ENCODE data around the gene KYNU. TPM values are rescaled to one million over a fixed set of nuclear protein-coding genes. Genes with fewer than 3 reads are reported as not detected.

The KYNU gene
- total and polyA plus RNA-seq, 9 of the 15 experiments (the other 6 are each of a cell fraction or from before 2014, with no cell fraction given) = 2.6 to 11.6 (median 7.2) TPM

DNA sequence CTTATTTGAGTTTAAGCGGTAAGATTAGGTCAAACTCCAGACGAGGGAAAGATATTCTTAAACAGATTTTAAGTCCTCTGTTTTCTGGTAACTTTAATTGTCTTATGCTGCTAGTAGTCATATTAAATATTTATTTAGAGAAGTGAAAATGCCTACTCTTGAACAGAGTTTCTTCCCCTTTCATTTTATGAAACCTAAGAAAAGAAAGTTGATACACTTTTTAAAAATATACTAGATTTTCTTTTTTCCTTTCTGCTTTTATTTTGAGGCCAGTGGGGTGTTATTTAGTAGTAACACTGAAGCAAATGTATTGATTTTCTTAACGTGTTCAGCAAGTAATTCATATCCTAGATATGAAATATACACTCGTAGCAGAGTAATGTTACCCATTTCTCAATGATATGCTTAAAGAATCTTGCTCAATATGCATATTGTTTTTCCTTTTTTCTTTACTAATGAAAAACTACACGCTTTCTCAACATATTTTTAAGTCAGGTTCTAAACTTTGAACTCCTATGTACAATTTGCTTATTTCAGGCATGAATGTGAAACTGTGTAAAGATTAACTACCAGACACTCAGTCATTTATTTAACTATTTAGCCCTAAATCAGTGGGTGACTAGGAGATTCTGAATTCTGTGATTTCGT, 691 bp downstream of the KYNU start:
- no peak overlapping the region for H3K4me2 ChIP-seq (ENCODE audit: insufficient read depth, low read length)
- in situ Hi-C loops (cut with MboI) = no loop called here
- WGBS (ENCODE audit: insufficient coverage, low coverage, missing lambda C conversion rate) = 3% methylated on average over 6 of the region's 6 CpGs
- TF ChIP-seq, protein P1, sequence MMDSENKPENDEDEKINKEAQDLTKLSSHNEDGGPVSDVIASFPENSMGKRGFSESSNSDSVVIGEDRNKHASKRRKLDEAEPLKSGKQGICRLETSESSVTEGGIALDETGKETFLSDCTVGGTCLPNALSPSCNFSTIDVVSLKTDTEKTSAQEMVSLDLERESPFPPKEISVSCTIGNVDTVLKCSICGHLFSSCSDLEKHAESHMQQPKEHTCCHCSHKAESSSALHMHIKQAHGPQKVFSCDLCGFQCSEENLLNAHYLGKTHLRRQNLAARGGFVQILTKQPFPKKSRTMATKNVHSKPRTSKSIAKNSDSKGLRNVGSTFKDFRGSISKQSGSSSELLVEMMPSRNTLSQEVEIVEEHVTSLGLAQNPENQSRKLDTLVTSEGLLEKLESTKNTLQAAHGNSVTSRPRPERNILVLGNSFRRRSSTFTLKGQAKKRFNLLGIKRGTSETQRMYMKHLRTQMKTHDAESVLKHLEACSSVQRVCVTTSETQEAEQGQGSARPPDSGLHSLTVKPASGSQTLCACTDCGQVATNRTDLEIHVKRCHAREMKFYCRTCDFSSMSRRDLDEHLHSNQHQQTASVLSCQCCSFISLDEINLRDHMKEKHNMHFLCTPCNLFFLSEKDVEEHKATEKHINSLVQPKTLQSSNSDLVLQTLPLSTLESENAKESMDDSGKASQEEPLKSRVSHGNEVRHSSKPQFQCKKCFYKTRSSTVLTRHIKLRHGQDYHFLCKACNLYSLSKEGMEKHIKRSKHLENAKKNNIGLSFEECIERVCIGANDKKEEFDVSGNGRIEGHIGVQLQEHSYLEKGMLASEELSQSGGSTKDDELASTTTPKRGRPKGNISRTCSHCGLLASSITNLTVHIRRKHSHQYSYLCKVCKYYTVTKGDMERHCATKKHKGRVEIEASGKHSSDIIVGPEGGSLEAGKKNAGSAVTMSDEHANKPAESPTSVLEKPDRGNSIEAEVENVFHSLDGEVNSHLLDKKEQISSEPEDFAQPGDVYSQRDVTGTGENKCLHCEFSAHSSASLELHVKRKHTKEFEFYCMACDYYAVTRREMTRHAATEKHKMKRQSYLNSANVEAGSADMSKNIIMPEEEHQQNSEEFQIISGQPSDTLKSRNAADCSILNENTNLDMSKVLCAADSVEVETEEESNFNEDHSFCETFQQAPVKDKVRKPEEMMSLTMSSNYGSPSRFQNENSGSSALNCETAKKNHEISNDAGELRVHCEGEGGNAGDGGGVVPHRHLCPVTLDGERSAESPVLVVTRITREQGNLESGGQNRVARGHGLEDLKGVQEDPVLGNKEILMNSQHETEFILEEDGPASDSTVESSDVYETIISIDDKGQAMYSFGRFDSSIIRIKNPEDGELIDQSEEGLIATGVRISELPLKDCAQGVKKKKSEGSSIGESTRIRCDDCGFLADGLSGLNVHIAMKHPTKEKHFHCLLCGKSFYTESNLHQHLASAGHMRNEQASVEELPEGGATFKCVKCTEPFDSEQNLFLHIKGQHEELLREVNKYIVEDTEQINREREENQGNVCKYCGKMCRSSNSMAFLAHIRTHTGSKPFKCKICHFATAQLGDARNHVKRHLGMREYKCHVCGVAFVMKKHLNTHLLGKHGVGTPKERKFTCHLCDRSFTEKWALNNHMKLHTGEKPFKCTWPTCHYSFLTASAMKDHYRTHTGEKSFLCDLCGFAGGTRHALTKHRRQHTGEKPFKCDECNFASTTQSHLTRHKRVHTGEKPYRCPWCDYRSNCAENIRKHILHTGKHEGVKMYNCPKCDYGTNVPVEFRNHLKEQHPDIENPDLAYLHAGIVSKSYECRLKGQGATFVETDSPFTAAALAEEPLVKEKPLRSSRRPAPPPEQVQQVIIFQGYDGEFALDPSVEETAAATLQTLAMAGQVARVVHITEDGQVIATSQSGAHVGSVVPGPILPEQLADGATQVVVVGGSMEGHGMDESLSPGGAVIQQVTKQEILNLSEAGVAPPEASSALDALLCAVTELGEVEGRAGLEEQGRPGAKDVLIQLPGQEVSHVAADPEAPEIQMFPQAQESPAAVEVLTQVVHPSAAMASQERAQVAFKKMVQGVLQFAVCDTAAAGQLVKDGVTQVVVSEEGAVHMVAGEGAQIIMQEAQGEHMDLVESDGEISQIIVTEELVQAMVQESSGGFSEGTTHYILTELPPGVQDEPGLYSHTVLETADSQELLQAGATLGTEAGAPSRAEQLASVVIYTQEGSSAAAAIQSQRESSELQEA (IDR thresholded peaks at IDR 0.05; ENCODE audit: low read depth) = no peak
- TF ChIP-seq MCM2 (IDR thresholded peaks at IDR 0.05; ENCODE audit: low read depth) (no peak), RBM34 (IDR thresholded peaks at IDR 0.05; ENCODE audit: borderline replicate concordance, insufficient read depth, low read length) (no peak), MCM3 (IDR thresholded peaks at IDR 0.05) (no peak), ZNF436 (CRISPR knock-in tag; IDR thresholded peaks at IDR 0.05) (no peak), SRSF1 (IDR thresholded peaks at IDR 0.05; ENCODE audit: low read depth, low read length) (no peak)
- TF ChIP-seq, protein P2, sequence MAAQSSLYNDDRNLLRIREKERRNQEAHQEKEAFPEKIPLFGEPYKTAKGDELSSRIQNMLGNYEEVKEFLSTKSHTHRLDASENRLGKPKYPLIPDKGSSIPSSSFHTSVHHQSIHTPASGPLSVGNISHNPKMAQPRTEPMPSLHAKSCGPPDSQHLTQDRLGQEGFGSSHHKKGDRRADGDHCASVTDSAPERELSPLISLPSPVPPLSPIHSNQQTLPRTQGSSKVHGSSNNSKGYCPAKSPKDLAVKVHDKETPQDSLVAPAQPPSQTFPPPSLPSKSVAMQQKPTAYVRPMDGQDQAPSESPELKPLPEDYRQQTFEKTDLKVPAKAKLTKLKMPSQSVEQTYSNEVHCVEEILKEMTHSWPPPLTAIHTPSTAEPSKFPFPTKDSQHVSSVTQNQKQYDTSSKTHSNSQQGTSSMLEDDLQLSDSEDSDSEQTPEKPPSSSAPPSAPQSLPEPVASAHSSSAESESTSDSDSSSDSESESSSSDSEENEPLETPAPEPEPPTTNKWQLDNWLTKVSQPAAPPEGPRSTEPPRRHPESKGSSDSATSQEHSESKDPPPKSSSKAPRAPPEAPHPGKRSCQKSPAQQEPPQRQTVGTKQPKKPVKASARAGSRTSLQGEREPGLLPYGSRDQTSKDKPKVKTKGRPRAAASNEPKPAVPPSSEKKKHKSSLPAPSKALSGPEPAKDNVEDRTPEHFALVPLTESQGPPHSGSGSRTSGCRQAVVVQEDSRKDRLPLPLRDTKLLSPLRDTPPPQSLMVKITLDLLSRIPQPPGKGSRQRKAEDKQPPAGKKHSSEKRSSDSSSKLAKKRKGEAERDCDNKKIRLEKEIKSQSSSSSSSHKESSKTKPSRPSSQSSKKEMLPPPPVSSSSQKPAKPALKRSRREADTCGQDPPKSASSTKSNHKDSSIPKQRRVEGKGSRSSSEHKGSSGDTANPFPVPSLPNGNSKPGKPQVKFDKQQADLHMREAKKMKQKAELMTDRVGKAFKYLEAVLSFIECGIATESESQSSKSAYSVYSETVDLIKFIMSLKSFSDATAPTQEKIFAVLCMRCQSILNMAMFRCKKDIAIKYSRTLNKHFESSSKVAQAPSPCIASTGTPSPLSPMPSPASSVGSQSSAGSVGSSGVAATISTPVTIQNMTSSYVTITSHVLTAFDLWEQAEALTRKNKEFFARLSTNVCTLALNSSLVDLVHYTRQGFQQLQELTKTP (IDR thresholded peaks at IDR 0.05; ENCODE audit: low read depth in 1 of 2, partially characterized antibody in 2 of 2) = no peak
- TF ChIP-seq, protein P3, sequence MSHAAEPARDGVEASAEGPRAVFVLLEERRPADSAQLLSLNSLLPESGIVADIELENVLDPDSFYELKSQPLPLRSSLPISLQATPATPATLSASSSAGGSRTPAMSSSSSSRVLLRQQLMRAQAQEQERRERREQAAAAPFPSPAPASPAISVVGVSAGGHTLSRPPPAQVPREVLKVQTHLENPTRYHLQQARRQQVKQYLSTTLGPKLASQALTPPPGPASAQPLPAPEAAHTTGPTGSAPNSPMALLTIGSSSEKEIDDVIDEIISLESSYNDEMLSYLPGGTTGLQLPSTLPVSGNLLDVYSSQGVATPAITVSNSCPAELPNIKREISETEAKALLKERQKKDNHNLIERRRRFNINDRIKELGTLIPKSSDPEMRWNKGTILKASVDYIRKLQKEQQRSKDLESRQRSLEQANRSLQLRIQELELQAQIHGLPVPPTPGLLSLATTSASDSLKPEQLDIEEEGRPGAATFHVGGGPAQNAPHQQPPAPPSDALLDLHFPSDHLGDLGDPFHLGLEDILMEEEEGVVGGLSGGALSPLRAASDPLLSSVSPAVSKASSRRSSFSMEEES (CRISPR knock-in tag; IDR thresholded peaks at IDR 0.05) = no peak

More for the DNA sequence above, 691 bp downstream of the KYNU start:
- Histone ChIP-seq H3K27me3 (ENCODE audit: control insufficient read depth in 2 of 2, insufficient read depth in 2 of 2, low read length in 2 of 2) (no peaks in the 10 kb centered on the region), H3K27ac (ENCODE audit: extremely low read depth, low read depth, low read length) (peak overlapping the region; percentile 10; the same call in 1 of the 3 replicates), H3K36me3 (ENCODE audit: control insufficient read depth, insufficient read depth, low read length) (no peaks in the 10 kb centered on the region), H3K79me2 (ENCODE audit: control insufficient read depth, insufficient read depth, low read length) (no peaks in the 10 kb centered on the region), H2AFZ (ENCODE audit: low read depth, low read length) (no peak overlapping the region), H3K9ac (ENCODE audit: insufficient read depth in 1 of 2, low read depth in 2 of 2, low read length in 2 of 2) (peak overlapping the region in 1 of 2 experiments; percentile 42; a peak in 2 of 4 replicates), H3K4me3 (no peak overlapping the region), H3K9me3 (replicated peaks; ENCODE audit: control insufficient read depth, insufficient read depth, low read depth, low read length) (no peaks in the 10 kb centered on the region), H3K9me1 (ENCODE audit: control insufficient read depth, insufficient read depth, low read length) (no peaks in the 10 kb centered on the region), H3K4me1 (replicated peaks in 1 of 2; ENCODE audit: control insufficient read depth in 2 of 2, insufficient read depth in 2 of 2, low read length in 2 of 2) (no peaks in the 10 kb centered on the region), H4K20me1 (replicated peaks; ENCODE audit: control insufficient read depth, insufficient read depth, low read length) (no peaks in the 10 kb centered on the region)
- DNase-seq (ENCODE audit: extremely low read depth in 1 of 4, low spot score in 3 of 4) (no peak), FAIRE-seq (no peak), ATAC-seq (no peak)
- no TSS peak for BruUV-seq (replicated peaks)
- intact Hi-C loops (cut with micrococcal nuclease) = loop anchor here (5.0 kb wide), 1 partner anchor 104 kb away; no protein-coding TSS in a partner anchor
- CTCF ChIA-PET (ENCODE audit: low intra/inter-chr PET ratio) = no interaction called here
- POLR2A ChIA-PET = no interaction called here

All from K562 (cell line).